ENCODE measurements around the gene SYNJ2.

Gene SYNJ2

GRCh38 chr6:157982102-157982562 lies 469 bp downstream of the SYNJ2 start:
- DNase-seq (ENCODE audit: low spot score): peak; percentile 58

GRCh38 chr6:157982563-157983405 lies 1.1 kb downstream of the SYNJ2 start:
- DNase-seq (ENCODE audit: low spot score): peak; percentile 55

- DNase-seq (ENCODE audit: low spot score): peak; percentile 49
Measured at GRCh38 chr6:157983406-157984119, 1.9 kb downstream of the SYNJ2 start.

- DNase-seq (ENCODE audit: low spot score): no peak
Measured at GRCh38 chr6:157984128-157984527, 2.5 kb downstream of the SYNJ2 start.

- no peak for DNase-seq (ENCODE audit: low spot score)
Measured at GRCh38 chr6:157984686-157985225, 3.1 kb downstream of the SYNJ2 start.

- DNase-seq (ENCODE audit: low spot score): no peak
Measured at GRCh38 chr6:157985378-157986155, 3.9 kb downstream of the SYNJ2 start.

- no peak for DNase-seq (ENCODE audit: low spot score)
Measured at GRCh38 chr6:157987788-157988699, 6.4 kb downstream of the SYNJ2 start.

- DNase-seq (ENCODE audit: low spot score): no peak
Measured at GRCh38 chr6:157988700-157989063, 7.0 kb downstream of the SYNJ2 start.

- DNase-seq (ENCODE audit: low spot score): no peak
Measured at GRCh38 chr6:157989541-157990289, 8.1 kb downstream of the SYNJ2 start.

- DNase-seq (ENCODE audit: low spot score): no peak
Measured at GRCh38 chr6:157990321-157991066, 8.8 kb downstream of the SYNJ2 start.

- DNase-seq (ENCODE audit: low spot score): no peak
Measured at GRCh38 chr6:157991067-157991432, 9.4 kb downstream of the SYNJ2 start.

- DNase-seq (ENCODE audit: low spot score): no peak
Measured at GRCh38 chr6:157993076-157993475, 11.4 kb downstream of the SYNJ2 start.

GRCh38 chr6:157994125-157994795 lies 12.6 kb downstream of the SYNJ2 start:
- peak; percentile 28 for DNase-seq (ENCODE audit: low spot score)

GRCh38 chr6:157995458-157995857 lies 13.8 kb downstream of the SYNJ2 start:
- DNase-seq (ENCODE audit: low spot score): no peak

- no peak for DNase-seq (ENCODE audit: low spot score)
Measured at GRCh38 chr6:157996201-157996712, 14.6 kb downstream of the SYNJ2 start.

GRCh38 chr6:157996918-157997702 lies 15.4 kb downstream of the SYNJ2 start:
- DNase-seq (ENCODE audit: low spot score): no peak

- DNase-seq (ENCODE audit: low spot score): no peak
Measured at GRCh38 chr6:157997893-157998608, 16.4 kb downstream of the SYNJ2 start.

Measured in GM03348 (cell line).